Spleen (tissue), 11 donors: Measurements from ENCODE around the gene CYFIP2. TPM values are rescaled to one million over a fixed set of nuclear protein-coding genes. Genes with fewer than 3 reads are reported as not detected.

Source experiments
- DNase-seq: peaks from one replicate; pipeline ENCODE4 v3.0.0-alpha.2; 2020
- H3K27ac ChIP-seq, 8 donors: fragments of 200-600 bp; sonication (generic) in 7 of 8; 1 replicate in 4 of 8; 2 replicates in 4 of 8; pipeline versions ENCODE4 v1.5.0 to v1.8.0; 2016 to 2021; ENCODE audit warnings: inconsistent platforms in 4 of 8, mild to moderate bottlenecking in 4 of 8, moderate library complexity in 1 of 8
- H3K27me3 ChIP-seq, 7 donors: fragments of 200-600 bp; sonication (generic) in 6 of 7; replicated peaks in 1 of 7; 1 replicate in 4 of 7; 2 replicates in 3 of 7; pipeline versions ENCODE4 v1.5.0 to v1.8.0; 2016 to 2021; ENCODE audit warnings: inconsistent platforms in 3 of 7, mild to moderate bottlenecking in 1 of 7
- H3K36me3 ChIP-seq, 6 donors: fragments of 200-600 bp; sonication (generic) in 5 of 6; 1 replicate in 4 of 6; 2 replicates in 2 of 6; pipeline versions ENCODE4 v1.5.0 to v1.8.0; 2016 to 2021; ENCODE audit warnings: inconsistent platforms in 2 of 6
- H3K4me1 ChIP-seq, 6 donors: fragments of 200-600 bp; sonication (generic) in 5 of 6; 1 replicate in 3 of 6; 2 replicates in 3 of 6; pipeline versions ENCODE4 v1.5.0 to v1.8.0; 2016 to 2021; ENCODE audit warnings: inconsistent platforms in 3 of 6
- H3K4me3 ChIP-seq, 8 donors: fragments of 200-600 bp; sonication (generic) in 7 of 8; 1 replicate in 4 of 8; 2 replicates in 4 of 8; pipeline versions ENCODE4 v1.5.0 to v1.8.0; 2016 to 2021; ENCODE audit warnings: inconsistent platforms in 4 of 8, mild to moderate bottlenecking in 4 of 8, moderate library complexity in 2 of 8
- H3K9me3 ChIP-seq, 8 donors: fragments of 200-600 bp; sonication (generic) in 7 of 8; 1 replicate in 4 of 8; 2 replicates in 4 of 8; pipeline versions ENCODE4 v1.5.0 to v1.8.0; 2016 to 2021; ENCODE audit warnings: inconsistent platforms in 4 of 8
- POLR2A ChIP-seq, 3 donors: fragments of 450-650 bp; IDR thresholded peaks; one replicate each; pipeline ENCODE4 v1.5.1; 2017; ENCODE audit warnings: antibody characterized with exemption in 3 of 3, mild to moderate bottlenecking in 1 of 3
- POLR2AphosphoS5 ChIP-seq, 3 donors: sonication (generic); formaldehyde crosslinking; IDR thresholded peaks; one replicate each; pipeline ENCODE4 v1.5.1; 2017; ENCODE audit warnings: antibody characterized with exemption in 3 of 3
- WGBS, 5 donors: extraction: QIAGEN DNeasy Blood & Tissue Kit in 3 of 5; methylation state at CpG; one replicate each; pipeline versions ENCODE4 v1.1.5 to v1.1.7; 2013 to 2018; 5-methylcytosine and 5-hydroxymethylcytosine counted together
- intact Hi-C: fragments of 100-400 bp; cut with DNase I; formaldehyde crosslinking; loops from one replicate; pipeline ENCODE4 v1.15.0; 2023; ENCODE audit warnings: low total_unique reads
- polyA plus RNA-seq, 3 donors: library from polyadenylated mRNA; stranded (reverse); fragments of 200-250 nt; gene quantifications; one replicate each; pipeline ENCODE4 v1.2.1, GENCODE V29; 2013
- total RNA-seq, 7 donors: library from RNA; depleted of rRNA in 3 of 7; stranded (reverse); fragments of >200 nt in 3 of 7; fragmentation: NEBNext Ultra II Directional in 4 of 7; extraction: Animal tissue kit (Norgen Biotek cat#: 25700) in 4 of 7; gene quantifications; one replicate each; pipeline versions ENCODE4 v1.1.0 to v1.2.1, GENCODE V29; 2016 to 2021
- TF ChIP-seq, protein P1 (sequence below), 11 experiments: fragments of 200-600 bp in 7 of 11; fragments of 450-650 bp in 4 of 11; sonication (generic) in 4 of 11; IDR thresholded peaks in 8 of 11; conservative IDR thresholded peaks in 3 of 11; 1 replicate in 7 of 11; 2 replicates in 4 of 11; pipeline versions ENCODE4 v1.4.0 to v1.8.0; 2016 to 2021; ENCODE audit warnings: antibody characterized with exemption in 11 of 11, inconsistent platforms in 4 of 11, mild to moderate bottlenecking in 1 of 11
- donor health status: healthy with polysubstance abuse.
- donor health status: DM: no; HTN: no; CAD: no; lungs with moderate emphysema.
- donor health status: DM: no; HTN: no; CAD: no.
- donor health status: Bipolar disorder and iron deficiency.
- donor health status: healthy.
- donor health status: DM: no; HTN: no; CAD: no.
- donor health status: DM: yes; HTN: yes; CAD: no.

CYFIP2 gene
- total and polyA plus RNA-seq, 10 donors = 74.8 to 232 (median 159) TPM

DNA sequence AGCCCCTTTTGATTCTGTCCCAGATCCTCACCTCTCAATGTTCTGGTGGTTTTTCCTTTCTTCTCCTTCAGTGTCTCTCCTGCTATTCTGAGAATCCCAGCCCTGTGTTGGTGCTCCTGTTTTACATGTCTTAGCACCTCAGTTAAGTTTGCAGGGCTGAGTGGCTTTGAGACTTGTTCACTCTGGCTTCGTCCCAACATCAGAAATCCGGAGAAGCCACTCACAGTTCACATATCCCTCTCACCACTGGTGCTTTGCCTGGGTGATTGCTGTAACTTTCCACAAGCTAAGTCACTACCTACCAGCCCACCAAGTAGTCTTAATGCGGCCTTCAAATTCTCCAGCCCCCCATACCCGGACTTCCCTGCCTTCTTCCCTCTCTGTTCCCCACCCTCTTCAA is 40.2 kb downstream of the CYFIP2 start:
- intact Hi-C loops = loop anchor here (10.0 kb wide), 1 partner anchor 51 kb away; no protein-coding TSS in a partner anchor
- H3K4me1 ChIP-seq = peaks cover 0 to 32% (median 11%) of the 10 kb centered on the region in 6 donors
- H3K27ac ChIP-seq = peak overlapping the region in 5 of 8 donors; percentile 42 to 80 (median 57)
- TF ChIP-seq, protein P1, sequence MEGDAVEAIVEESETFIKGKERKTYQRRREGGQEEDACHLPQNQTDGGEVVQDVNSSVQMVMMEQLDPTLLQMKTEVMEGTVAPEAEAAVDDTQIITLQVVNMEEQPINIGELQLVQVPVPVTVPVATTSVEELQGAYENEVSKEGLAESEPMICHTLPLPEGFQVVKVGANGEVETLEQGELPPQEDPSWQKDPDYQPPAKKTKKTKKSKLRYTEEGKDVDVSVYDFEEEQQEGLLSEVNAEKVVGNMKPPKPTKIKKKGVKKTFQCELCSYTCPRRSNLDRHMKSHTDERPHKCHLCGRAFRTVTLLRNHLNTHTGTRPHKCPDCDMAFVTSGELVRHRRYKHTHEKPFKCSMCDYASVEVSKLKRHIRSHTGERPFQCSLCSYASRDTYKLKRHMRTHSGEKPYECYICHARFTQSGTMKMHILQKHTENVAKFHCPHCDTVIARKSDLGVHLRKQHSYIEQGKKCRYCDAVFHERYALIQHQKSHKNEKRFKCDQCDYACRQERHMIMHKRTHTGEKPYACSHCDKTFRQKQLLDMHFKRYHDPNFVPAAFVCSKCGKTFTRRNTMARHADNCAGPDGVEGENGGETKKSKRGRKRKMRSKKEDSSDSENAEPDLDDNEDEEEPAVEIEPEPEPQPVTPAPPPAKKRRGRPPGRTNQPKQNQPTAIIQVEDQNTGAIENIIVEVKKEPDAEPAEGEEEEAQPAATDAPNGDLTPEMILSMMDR (IDR thresholded peaks at IDR 0.05 in 8 of 11, conservative IDR thresholded peaks at IDR 0.05 in 3 of 11) = no peak
- TF ChIP-seq POLR2AphosphoS5 (IDR thresholded peaks at IDR 0.05) (no peak), POLR2A (IDR thresholded peaks at IDR 0.05) (no peak)
- H3K27me3 ChIP-seq = no peaks in the 10 kb centered on the region
- peaks cover 0 to 92% (median 52%) of the 10 kb centered on the region in 6 donors for H3K36me3 ChIP-seq
- 91 to 94% (median 93%) methylated on average over 4 of the region's 4 CpGs for WGBS, 5 donors
- H3K9me3 ChIP-seq = no peaks in the 10 kb centered on the region
- no peak for DNase-seq
- H3K4me3 ChIP-seq = no peak overlapping the region

DNA sequence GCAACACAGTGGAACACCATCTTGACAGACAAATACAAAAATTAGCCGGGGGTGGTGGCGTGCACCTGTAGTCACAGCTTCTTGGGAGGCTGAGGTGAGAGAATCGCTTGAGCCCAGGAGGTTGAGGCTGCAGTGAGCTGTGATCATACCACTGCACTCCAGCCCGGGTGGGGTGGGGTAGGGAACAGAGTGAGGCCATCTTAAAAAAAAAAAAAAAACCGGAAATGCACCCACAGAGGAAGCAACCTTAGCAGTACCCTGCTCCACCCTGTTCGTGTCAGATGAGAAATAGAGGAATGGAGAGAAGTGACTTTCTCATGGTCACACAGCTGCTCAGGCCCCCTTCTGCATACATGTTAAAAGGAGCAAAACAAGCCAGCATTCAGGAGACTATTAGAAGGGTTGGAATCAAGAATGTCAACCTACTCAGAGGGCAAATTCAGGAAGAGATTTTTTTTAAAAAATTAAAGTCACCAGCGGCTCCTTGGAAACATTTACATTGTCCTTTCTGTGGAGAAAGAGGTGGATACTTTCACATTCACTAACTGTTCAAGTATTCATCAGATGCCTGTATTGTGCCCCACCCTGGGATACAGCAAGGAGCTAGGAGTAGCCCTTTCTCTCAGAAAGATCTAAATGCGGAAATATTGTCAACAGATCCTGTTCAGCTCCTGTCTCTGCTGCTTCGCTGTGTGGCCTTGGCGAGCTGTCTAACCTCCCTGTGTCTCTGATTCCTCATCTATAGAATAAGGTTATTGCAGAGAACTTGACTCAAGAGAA is 41.0 kb downstream of the CYFIP2 start:
- TF ChIP-seq POLR2A (IDR thresholded peaks at IDR 0.05) (no peak), POLR2AphosphoS5 (IDR thresholded peaks at IDR 0.05) (no peak)
- TF ChIP-seq, protein P1 (IDR thresholded peaks at IDR 0.05 in 8 of 11, conservative IDR thresholded peaks at IDR 0.05 in 3 of 11) = no peak

DNA sequence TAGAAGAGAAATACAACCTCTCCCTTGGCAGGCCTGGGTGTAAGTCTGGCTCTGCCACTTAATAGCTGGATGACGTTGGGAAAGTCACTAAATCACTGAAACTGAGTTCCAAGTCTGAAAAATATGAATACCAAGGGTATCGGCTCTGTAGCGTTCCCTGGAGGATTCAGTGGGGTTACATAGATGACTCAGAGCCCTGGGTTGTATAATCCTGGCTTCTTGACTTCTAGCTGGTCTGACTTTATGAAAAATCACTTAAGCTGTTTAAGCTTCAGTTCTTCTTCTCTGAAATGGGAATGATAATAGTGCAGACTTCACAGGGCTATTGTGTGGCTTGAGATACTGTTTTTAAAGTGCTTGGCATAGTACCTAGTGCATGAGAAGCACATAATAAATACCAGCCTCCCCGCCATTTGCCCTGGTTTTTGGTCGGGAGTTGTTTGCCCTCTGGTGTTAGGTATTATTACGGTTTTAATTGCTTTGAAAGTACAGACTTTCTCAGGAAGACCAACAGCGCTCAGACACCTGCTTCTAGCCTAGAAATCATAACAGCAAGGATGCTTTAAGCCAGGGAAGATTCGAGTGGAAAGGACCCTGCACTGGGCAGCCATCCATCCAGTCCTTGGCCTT is 43.0 kb downstream of the CYFIP2 start:
- intact Hi-C loops = loop anchor here (10.0 kb wide), 1 partner anchor 54 kb away; no protein-coding TSS in a partner anchor
- Histone ChIP-seq H3K4me3 (no peak overlapping the region), H3K9me3 (no peaks in the 10 kb centered on the region), H3K27me3 (no peaks in the 10 kb centered on the region), H3K36me3 (peaks cover 0 to 91% (median 33%) of the 10 kb centered on the region in 6 donors), H3K27ac (peak overlapping the region in 4 of 8 donors; percentile 22 to 80 (median 41)), H3K4me1 (peaks cover 0 to 36% (median 11%) of the 10 kb centered on the region in 6 donors)
- 55 to 83% (median 59%) methylated on average over 8 of the region's 8 CpGs for WGBS, 5 donors
- TF ChIP-seq POLR2A (IDR thresholded peaks at IDR 0.05) = no peak
- TF ChIP-seq POLR2AphosphoS5 (IDR thresholded peaks at IDR 0.05) = no peak
- TF ChIP-seq, protein P1 (IDR thresholded peaks at IDR 0.05 in 8 of 11, conservative IDR thresholded peaks at IDR 0.05 in 3 of 11) = no peak
- no peak for DNase-seq

More for the DNA sequence above, 41.0 kb downstream of the CYFIP2 start:
- intact Hi-C loops = loop anchor here (10.0 kb wide), 1 partner anchor 52 kb away; no protein-coding TSS in a partner anchor
- Histone ChIP-seq H3K36me3 (peaks cover 0 to 92% (median 44%) of the 10 kb centered on the region in 6 donors), H3K4me3 (peak overlapping the region in 1 of 8 donors; percentile 31), H3K27me3 (no peaks in the 10 kb centered on the region), H3K27ac (peak overlapping the region in 7 of 8 donors; percentile 42 to 80 (median 58)), H3K9me3 (no peaks in the 10 kb centered on the region), H3K4me1 (peaks cover 0 to 32% (median 11%) of the 10 kb centered on the region in 6 donors)
- 70 to 76% (median 73%) methylated on average over 10 of the region's 10 CpGs for WGBS, 5 donors
- no peak for DNase-seq
